ENCODE results near the gene SLCO3A1.

GRCh38 chr15:92163641-92164040 is 310.1 kb downstream of the SLCO3A1 start:
- TF ChIP-seq CTCF (IDR thresholded peaks at IDR 0.05) (no peak), POLR2A (IDR thresholded peaks at IDR 0.05) (no peak)

All from adrenal gland (tissue), 5 donors.